Mesenteric fat pad (tissue), 1 donor: ENCODE data around the gene RSPH10B2. TPM values are rescaled to one million over a fixed set of nuclear protein-coding genes. Genes with fewer than 3 reads are reported as not detected.
"Not testable (repeated sequence)": the region's sequence is repeated elsewhere in the genome, so short reads cannot be mapped to it uniquely, and the experiment has no call there.

Experiments
- DNase-seq: peaks from one replicate; pipeline ENCODE4 v3.0.0-alpha.2; 2020; ENCODE audit warnings: low spot score
- long read RNA-seq: library from polyadenylated mRNA; unstranded; transcript quantifications from one replicate; pipeline ENCODE4 v2.0.0, GENCODE V29; 2020
- total RNA-seq: library from RNA; stranded (reverse); fragmentation: NEBNext Ultra II Directional; extraction: Animal tissue kit (Norgen Biotek cat#: 25700); gene quantifications from one replicate; pipeline ENCODE4 v1.2.1, GENCODE V29; 2021
- donor health status: DM: yes; HTN: yes; CAD: no.

RSPH10B2 gene
- total RNA-seq: not detected
- long read RNA-seq: 0 reads

GRCh38 chr7:6753964-6754363, at the start of gene RSPH10B2:
TSS of gene RSPH10B2 (plus strand) at chr7:6754103. CDS start at chr7:6757678, 3,575 bp downstream.
- not testable (repeated sequence) for DNase-seq

DNA sequence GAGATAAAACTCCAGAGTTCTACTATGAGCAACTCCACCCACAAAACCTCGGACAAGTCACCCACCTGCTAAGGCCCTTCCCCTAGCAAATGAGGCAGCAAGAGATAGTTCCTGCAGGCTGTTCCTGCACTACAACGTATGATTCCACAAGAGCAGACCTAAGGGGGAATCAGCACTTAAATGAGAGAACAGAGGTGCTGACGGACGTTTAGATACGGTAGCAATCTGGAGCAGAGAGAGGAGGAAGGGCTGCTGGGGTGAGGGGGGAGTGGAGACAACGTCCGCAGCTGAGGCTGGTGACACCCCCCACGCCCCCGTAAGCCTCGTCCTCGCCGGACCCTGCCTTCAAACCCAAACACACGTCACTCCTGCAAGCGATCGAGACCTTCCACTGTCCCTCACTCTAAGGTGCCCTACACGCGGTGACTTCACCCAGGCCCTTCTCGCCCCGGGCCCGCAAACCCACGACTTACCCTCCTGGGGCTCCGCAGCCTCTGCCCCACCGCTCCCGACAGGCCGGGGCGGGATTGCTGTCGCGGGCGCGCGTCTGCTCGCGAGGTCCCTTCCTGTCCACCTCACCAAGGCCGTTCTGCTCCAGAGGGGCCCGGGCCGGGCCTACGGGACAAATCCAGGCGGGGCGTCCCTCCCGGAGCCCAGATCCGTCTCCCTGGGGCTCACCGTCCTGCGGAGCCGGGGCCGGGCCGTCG, 47.8 kb upstream of the RSPH10B2 start:
- DNase-seq: no peak

GRCh38 chr7:6706666-6707407, 47.1 kb upstream of the RSPH10B2 start, which contains the start of gene ZNF12:
TSS of gene ZNF12 (minus strand) at chr7:6706947. CDS start at chr7:6705173, 1,774 bp downstream.
- peak; percentile 99 for DNase-seq

- DNase-seq: no peak
These were observed 45.6 kb upstream of the RSPH10B2 start for GRCh38 chr7:6708304-6708703.

GRCh38 chr7:6709808-6710207, 44.1 kb upstream of the RSPH10B2 start:
- DNase-seq: no peak

GRCh38 chr7:6714360-6714759, 39.5 kb upstream of the RSPH10B2 start:
- no peak for DNase-seq

DNA sequence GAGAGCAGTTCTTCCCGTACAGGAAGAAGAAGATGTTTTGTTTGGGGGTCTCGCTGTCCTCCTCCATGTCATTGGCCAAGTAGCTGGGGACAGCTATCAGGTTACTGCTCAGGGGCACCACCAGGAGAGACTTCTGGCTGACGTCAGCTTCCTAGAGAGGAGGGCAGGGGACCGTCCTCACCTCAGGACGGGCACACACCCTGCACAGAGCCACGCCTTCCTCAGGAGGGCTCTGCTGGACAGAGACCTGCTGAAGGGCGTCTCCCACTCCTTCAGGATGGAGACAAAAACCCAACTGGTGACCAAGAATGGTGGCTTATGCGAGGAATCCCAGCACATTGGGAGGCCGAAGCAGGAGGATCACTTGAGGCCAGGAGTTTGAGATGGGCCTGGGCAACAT, 38.0 kb upstream of the RSPH10B2 start:
- DNase-seq: not testable (repeated sequence)

GRCh38 chr7:6718124-6718523, 35.8 kb upstream of the RSPH10B2 start:
- DNase-seq: no peak

DNA sequence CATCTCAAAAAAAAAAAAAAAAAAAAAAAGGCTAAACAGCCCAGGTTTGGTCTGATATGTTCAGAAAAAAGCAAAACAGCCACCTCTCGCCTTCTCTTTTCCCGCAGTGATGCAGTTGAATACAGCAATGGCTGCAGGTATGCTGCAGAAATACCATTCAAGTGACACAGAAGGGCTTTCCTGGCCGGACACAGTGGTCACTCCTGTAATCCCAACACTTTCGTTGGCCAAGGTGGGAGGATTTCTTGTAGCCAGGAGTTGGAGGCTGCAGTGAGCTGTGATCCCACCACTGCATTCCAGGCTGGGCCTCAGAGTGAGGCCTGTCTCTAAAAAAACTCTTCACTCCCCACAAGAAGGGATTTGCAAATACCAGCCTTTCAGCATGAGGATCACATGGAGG, 29.6 kb upstream of the RSPH10B2 start:
- not testable (repeated sequence) for DNase-seq

DNA sequence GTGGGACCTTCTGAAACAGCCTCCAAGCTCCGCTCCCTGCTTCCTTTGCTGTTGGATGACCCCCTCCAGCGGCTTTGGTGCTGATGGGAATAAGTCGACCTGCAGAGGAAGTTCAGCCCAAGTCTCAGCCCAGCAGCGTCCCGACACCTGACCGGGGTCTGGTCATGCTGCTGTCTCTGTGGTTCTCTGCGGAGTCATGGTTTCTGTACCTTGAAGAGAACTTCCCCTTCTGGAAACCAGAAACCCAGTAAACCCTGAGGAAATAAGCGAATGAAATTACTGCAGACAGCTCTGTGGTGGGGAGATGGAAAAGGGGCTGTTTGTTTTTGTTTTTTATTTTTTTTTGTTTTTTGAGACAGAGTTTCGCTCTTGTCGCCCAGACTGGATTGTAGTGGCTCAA, 28.9 kb upstream of the RSPH10B2 start:
- no peak for DNase-seq

DNA sequence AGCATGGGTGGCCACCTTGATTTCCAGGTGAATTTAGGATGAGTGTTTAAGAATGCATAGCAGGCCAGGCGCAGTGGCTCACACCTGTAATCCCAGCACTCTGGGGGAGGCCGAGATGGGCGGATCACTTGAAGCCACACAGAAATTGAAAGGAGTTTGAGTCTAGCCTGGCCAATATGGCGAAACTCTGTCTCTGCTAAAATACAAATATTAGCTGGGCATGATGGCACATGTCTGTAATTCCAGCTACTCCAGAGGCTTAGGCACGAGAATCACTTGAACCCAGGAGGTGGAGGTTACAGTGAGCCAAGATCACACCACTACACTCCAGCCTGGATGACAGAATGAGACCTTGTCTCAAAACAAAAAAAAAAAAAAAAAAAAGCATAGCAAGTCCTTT, 27.6 kb upstream of the RSPH10B2 start:
- DNase-seq: not testable (repeated sequence)

- DNase-seq: no peak
These were observed 26.2 kb upstream of the RSPH10B2 start for GRCh38 chr7:6727663-6728062.

DNA sequence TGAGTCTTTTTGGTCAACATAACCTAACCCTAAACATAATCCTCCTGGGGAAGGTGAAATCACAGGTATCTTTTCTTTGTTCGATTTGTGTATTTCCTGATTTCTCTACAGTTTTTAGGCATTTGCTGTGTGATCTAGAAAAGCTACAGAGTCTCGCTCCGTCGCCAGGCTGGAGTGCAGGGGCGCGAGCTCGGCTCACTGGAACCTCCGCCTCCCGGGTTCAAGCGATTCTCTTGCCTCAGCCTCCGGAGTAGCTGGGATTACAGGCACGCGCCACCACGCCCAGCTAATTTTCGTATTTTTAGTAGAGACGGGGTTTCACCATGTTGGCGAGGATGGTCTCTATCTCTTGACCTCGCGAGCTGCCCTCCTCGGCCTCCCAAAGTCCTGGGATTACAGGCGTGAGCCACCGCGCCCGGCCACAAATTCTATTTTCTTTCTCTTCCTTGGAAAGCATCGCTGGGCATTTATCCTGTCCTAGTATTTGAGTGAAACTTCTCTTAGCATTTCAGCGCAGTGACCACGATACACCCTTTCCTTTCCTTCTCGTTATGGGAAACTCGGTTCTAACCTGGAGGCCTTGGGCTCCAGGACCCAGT, 24.9 kb upstream of the RSPH10B2 start:
- not testable (repeated sequence) for DNase-seq

DNA sequence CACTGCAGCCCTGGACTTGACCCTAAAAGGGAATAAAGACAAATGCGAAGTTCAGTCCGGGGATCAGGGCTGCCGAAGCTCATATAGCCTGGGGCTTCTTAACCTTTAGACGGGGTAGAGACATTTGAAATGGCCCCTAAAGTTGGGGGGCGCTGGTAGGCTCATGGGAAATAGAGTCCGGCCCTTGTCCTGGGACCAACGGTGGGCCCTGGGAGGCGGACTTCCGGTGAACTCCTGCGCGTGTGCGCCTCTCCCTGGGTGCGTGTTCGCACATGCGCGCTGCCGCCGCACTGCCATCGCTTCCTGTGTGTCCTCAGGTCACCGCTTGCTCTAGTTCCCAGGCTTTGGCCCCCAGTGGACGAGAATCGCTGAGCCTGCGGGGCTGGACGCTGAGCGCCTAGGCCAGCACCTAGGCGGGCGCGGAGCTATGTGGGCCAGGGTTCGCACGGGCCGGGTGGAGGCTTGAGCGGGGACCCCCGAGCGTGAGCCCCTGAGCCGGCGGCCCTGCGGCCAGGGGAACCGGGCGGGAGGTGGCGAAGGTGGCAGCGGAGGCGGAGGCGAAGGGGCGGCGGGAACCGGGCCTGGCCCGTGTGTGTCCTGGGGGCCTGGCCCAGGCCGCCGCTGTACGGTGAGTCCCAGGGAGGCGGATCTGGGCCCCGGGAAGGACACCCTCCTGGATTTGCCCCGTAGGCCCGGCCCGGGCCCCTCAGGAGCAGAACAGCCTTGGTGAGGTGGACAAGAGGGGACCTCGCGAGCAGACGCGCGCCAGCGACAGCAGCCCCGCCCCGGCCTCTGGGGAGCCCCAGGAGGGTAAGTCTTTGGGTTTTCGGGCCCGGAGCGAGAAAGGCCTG, 24.2 kb upstream of the RSPH10B2 start:
- peak; percentile 95 for DNase-seq

GRCh38 chr7:6730343-6730633, 23.6 kb upstream of the RSPH10B2 start:
- DNase-seq: no peak

DNA sequence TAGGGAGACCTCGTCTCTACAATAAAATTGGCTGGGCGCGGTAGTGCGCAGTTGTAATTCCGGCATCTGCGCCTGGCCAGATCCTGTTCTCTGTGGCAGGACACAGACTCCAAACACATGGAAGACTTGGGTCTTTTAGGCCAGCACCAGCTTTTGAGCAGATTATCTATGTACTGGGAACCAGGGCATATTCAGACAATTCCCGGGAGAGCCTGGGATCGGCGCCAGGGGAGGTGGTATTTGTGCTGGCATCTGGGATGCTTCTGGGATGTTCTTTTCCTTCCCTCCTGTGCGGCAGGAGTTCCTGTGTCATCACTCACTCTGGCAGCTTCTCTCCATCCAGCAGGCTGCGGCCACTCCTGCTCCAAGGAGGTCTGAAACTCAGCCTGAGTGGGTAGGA, 15.5 kb upstream of the RSPH10B2 start:
- not testable (repeated sequence) for DNase-seq

GRCh38 chr7:6744410-6745100, 9.3 kb upstream of the RSPH10B2 start:
- DNase-seq: not testable (repeated sequence)

- DNase-seq: not testable (repeated sequence)
These were observed 4.6 kb upstream of the RSPH10B2 start for GRCh38 chr7:6749335-6749734.

DNA sequence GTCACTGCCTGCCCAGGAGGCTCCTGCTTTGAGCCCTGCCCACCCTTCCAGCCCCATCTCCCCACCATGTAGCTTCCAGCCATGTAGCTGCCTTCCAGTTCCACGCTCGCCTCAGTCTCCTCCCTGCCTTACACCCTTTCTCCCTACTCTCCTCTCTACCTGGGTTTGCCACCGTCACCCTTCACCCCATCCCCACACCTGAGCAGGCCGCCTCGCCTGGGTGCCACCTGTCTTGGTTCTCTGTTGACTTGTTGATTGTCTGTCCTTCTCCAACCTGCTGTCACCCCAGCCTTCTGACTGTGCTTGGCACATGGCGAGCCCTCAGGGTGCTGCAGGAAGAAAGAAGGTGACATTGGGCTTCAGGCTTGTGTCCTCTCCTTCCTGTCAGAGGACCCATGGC, 3.7 kb upstream of the RSPH10B2 start:
- DNase-seq: not testable (repeated sequence)

DNA sequence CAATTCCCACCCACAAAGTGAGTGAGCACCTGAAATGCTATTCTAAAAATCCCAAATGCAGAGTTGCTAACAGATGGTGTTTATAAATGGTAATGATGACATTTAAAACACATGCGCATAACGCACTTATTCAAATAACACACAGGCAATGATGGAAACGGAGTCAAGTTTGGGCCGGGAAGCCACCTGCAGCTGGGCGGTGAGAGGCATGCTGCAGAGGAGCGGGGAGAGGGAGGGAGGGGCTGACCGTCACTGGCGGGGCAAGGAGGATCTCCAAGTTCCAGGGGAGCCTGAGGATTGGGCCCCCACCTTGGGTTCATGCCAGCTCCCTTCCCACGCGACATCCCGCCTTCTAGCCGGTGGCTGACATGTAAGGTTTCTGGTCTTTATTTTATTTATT, 7.3 kb downstream of the RSPH10B2 start:
- not testable (repeated sequence) for DNase-seq

- not testable (repeated sequence) for DNase-seq
These were observed 27.7 kb downstream of the RSPH10B2 start for GRCh38 chr7:6781581-6781980.
